Measurements from ENCODE around the gene CEP152.
"Not testable (repeated sequence)": the region's sequence is repeated elsewhere in the genome, so short reads cannot be mapped to it uniquely, and the experiment has no call there.

Gene CEP152, protein sequence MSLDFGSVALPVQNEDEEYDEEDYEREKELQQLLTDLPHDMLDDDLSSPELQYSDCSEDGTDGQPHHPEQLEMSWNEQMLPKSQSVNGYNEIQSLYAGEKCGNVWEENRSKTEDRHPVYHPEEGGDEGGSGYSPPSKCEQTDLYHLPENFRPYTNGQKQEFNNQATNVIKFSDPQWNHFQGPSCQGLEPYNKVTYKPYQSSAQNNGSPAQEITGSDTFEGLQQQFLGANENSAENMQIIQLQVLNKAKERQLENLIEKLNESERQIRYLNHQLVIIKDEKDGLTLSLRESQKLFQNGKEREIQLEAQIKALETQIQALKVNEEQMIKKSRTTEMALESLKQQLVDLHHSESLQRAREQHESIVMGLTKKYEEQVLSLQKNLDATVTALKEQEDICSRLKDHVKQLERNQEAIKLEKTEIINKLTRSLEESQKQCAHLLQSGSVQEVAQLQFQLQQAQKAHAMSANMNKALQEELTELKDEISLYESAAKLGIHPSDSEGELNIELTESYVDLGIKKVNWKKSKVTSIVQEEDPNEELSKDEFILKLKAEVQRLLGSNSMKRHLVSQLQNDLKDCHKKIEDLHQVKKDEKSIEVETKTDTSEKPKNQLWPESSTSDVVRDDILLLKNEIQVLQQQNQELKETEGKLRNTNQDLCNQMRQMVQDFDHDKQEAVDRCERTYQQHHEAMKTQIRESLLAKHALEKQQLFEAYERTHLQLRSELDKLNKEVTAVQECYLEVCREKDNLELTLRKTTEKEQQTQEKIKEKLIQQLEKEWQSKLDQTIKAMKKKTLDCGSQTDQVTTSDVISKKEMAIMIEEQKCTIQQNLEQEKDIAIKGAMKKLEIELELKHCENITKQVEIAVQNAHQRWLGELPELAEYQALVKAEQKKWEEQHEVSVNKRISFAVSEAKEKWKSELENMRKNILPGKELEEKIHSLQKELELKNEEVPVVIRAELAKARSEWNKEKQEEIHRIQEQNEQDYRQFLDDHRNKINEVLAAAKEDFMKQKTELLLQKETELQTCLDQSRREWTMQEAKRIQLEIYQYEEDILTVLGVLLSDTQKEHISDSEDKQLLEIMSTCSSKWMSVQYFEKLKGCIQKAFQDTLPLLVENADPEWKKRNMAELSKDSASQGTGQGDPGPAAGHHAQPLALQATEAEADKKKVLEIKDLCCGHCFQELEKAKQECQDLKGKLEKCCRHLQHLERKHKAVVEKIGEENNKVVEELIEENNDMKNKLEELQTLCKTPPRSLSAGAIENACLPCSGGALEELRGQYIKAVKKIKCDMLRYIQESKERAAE (N-terminal part only)

DNA sequence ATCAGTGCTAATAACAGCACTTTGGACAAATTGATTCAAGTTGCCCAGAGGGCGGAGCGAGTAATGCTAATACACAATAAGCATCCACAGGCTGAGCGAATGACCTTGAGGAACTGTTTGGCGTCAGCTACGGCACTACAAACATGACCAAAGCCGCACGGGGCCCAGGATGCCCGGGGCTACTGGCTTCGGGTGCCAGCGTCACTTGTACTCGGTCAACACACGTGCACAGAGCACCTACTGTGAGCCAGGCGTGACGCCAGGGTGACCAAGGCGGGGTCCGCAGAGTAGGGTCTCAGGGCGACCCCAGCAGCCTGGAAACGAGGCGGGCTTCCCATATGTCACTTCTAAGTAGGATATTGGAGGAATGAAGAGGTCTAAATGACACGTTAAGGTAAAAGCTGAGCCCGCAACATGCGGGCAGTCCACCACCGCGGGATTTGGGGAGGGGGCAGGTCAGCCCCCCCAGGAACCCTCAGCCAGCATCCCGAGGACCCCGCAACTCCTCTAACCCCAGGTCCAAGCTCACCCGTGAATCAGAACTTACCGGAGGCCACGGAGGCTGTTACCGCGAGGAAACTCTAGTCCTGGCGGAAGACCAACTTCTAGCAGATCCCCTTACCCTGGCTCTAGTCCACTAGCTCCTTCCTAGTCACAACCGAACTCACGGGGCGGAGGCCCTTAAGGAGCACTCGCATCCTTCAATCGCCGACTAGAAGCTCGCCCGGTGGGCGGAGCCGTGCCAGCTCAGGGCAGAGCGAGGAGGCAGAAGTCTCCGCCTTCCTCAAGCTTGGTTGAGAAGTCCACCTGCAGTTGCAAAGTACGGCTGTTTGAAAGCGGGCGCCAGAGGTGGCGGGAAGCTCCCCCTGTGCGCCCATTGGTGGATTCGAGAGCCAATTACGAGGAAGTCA lies at the start of gene CEP152:
Gene CEP152 (minus strand): TSS at position 656 of the 911 bp plus-strand sequence. CDS start 5,420 bp downstream, outside the sequence.
- DNase-seq (ENCODE audit: low read depth), result peak; percentile 99

DNA sequence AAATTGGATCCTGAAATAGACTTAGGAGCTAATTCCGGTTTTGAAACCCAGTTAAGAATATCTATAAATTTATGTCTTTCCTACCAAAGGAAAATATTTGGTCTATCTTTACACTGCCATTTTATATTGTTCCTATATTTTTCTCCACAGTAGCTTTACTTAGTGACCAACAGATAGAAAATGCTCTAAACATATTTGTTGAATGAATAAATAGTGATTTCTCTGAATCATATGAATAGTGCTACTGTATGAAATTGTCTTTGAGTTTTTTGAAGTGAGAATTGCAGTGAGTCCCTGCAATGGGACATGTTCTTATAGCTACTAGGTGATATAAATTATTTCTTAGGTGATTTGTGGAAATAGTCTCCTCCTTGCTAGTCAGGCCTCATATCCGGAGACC lies 48.6 kb upstream of the CEP152 start:
- DNase-seq (ENCODE audit: low read depth), result no peak

DNA sequence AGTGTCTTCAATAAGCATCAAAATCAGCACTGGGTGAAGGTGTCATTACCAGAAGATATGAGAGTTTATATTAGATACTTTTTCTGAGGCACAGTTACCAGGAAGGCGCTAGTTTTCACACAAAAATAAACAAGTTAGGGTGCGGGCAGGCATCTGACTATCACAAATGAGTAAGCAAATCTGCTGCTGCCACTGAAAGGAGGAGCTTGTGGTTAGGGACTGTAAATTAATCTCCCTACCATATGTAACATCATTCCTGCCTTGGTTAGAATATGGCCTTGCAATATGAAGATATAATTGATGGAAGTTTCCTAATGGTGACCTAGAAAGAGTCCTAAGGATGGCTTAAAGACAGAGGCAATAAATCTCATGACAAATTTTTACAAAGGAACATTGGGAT lies 47.5 kb upstream of the CEP152 start:
- no peak for DNase-seq (ENCODE audit: low read depth)

GRCh38 chr15:48856942-48857341 lies 46.1 kb upstream of the CEP152 start:
- DNase-seq (ENCODE audit: low read depth), result no peak

GRCh38 chr15:48855501-48856440 lies 44.9 kb upstream of the CEP152 start:
- no peak for DNase-seq (ENCODE audit: low read depth)

GRCh38 chr15:48854434-48854833 lies 43.6 kb upstream of the CEP152 start:
- not testable (repeated sequence) for DNase-seq (ENCODE audit: low read depth)

DNA sequence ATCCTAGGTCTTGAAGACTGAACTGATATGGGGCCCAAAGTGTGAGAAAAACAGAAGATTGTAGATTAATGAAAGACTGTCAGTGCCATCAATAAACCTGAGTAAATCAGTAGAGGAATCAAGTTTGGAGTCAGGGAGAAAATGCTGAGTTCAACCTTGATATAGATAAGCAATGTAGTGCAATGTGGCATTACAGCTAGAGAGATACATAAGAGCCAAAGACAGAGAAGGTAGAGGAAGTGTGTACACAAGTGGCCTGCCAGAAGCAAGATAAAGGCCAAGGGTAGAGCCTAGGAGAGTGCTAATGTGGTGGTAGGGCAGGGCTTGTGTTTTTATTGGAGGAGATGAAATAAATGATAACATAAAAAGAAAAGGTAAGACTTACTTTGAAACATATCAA lies 41.1 kb upstream of the CEP152 start:
- no peak for DNase-seq (ENCODE audit: low read depth)

DNA sequence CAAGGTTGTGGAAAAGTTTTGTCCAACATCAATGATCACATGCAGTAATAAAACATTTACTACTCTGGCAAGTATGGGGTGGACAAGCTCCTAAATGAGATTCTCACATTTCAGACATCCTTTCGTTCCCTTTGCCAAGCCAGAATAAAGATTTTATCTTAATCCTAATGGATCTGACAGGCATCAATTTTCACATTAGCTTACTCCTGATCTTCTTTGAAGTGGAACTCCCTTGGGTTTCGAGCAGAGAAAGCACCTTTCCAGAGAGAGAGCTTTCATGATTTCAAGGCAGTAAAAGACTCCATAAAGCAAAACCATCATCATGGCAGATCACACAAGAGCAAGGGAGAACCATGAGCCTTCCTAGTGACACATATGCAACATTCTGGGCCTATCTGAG lies 39.8 kb upstream of the CEP152 start:
- DNase-seq (ENCODE audit: low read depth), result no peak

DNA sequence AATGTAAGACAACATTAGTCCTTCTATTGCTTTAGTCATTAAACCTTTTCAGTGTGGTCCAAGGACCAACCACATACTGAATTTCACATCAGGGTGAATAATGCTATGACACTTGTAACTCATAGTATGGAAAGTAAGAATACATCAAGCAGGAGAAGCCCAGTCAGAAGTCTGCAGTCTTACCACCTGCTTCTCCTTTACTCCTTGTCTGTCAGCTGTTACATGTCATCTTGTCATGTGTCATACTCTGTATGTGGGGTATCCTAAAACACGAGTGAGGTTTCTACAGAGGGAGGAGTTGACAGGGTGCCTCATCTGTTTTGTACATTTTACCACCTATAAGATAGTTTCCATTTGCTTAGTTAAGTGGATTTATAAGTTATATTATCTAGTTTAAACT lies 34.3 kb upstream of the CEP152 start:
- no peak for DNase-seq (ENCODE audit: low read depth)

GRCh38 chr15:48842501-48842900 lies 31.6 kb upstream of the CEP152 start:
- DNase-seq (ENCODE audit: low read depth), result no peak

DNA sequence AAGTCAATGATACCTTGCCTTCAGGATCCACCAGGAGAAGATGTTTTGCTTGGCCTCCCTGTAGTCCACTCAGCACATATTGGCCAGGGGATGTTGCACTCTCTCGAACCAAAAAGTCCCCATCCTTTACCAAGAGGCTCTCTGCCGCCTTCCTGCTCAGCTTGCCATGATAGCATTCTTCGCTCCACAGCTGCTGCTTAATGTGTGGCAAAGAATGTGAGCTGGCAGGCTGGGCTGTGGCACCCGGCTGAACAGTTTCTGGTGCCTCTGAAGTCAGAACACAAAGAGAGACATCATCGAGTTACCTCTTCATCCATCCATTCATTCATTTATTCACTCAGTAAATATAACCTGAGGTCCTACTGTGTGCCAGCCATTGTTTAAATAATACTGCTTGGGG lies 23.9 kb upstream of the CEP152 start:
- no peak for DNase-seq (ENCODE audit: low read depth)

DNA sequence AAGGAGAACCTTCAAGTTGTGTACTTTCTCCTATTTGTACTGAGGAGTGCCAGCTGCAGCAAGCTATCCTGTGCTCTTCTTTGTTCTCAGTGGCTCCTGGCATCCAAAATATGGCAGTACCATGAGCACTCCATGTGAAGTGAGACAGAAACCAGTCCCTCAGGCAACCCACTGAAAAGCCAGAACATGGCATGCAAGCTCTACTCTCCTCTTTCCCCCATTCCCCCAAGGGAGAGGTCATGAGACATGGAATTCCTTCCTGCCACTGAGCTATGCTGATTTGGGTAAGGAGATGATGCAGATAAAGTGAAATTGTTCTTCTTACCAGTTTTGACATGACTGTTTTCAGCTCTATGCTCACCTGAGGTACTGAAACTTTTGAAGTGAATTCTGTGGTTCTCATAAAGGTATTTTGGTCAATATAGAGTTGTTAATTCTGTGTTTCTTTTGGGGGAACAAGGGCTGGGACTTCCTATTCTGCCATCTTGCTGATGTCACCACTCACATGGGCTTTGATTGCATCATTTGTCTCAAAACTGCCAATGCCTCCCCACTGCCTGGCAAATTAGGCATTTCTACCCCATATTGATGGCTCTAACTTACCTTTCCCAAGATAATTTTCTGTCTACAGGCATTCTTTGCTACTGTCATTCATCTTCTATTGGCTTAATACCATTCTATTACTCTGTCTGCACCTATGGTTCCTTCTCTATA lies 22.8 kb upstream of the CEP152 start:
- no peak for DNase-seq (ENCODE audit: low read depth)

- no peak for DNase-seq (ENCODE audit: low read depth)
These were observed 21.8 kb upstream of the CEP152 start for GRCh38 chr15:48832648-48833047.

- DNase-seq (ENCODE audit: low read depth), result no peak
These were observed 18.0 kb upstream of the CEP152 start for GRCh38 chr15:48828906-48829305.

DNA sequence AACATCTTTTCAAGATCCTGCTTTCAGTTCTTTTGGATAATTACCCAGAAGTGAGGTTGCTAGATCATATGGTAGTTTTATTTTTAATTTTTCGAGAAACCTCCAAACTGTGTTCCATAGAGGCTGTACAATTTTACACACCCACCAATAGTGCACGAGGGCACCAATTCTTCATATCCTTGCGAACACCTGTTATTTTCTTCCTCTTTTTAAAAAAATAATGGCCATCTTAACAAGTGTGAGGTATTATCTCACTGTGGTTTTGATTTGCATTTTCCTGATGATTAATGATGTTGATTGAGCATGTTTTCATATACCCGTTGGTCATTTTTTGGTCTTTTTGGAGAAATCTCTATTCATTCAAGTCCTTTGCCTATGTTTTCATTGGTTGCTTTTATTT lies 17.6 kb upstream of the CEP152 start:
- no peak for DNase-seq (ENCODE audit: low read depth)

DNA sequence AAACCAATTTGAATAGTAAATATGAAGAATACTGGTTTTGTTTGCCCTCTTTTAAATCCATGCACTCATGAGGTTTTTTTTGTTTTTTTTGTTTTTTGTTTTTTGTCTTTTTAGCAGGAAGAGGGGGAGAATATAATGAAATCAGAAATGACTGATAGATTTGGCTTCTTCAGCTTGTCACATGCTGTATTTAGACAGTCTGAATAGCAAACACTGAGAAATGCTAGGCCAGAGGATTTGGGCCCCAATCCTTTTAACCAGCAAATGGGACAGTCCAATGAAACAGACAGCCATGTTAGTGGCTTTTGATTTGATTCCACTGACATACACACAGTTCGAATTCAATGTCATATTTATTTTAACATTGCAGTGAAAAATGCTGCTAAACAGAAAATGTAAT lies 14.2 kb upstream of the CEP152 start:
- DNase-seq (ENCODE audit: low read depth), result no peak

DNA sequence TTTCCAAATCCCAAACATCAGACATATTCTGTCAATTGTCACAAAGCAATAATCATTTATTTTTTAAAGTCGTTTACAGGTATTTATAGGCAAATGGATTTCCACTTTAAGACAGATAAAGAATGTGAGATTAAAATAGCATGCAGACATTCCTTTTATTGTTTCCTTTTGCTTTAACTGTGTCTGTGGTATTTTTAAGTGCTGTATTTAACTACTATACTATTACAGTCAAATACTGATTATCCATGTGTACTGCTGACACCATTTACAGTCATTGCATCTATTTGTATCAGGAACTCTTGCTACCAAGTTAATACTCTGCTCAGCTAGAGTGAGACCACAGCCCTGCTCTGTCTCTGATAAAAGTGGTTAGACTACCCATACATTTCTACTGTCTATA lies 12.8 kb upstream of the CEP152 start:
- no peak for DNase-seq (ENCODE audit: low read depth)

- no peak for DNase-seq (ENCODE audit: low read depth)
These were observed 12.4 kb upstream of the CEP152 start for GRCh38 chr15:48823237-48823636.

DNA sequence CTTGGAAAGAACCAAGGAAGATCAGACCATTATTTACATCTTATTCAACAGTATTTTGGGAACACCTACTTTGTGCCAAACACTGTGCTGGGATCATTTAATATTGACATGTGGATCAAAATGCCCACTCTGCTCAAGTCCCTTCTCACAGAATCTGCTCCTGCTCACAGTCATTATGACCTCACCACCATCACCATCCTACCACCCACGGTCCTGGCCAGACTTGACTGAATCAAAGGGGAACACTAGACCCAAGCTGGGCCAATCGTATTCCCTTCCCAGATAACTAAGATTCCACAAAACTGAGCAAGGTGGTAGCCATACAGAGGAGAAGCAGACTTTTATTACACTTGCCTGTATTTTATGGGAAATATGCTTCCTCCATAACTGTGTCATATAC lies 3.4 kb upstream of the CEP152 start:
- DNase-seq (ENCODE audit: low read depth), result no peak

All from non-pigmented ciliary epithelial cell (primary cell).